ENCODE data around the gene SNAPC4.
A peak's percentile ranks its signal among the peaks of the same experiment; 100 is the strongest.

Gene SNAPC4

GRCh38 chr9:136441191-136441680 is 41.3 kb upstream of the SNAPC4 start:
- no peak for TF ChIP-seq CTCF (IDR thresholded peaks at IDR 0.05)
- Histone ChIP-seq H3K4me2 (ENCODE audit: low read length) (no peak overlapping the region), H3K9me3 (ENCODE audit: control insufficient read depth, low read length) (no peaks in the 10 kb centered on the region), H3K27me3 (ENCODE audit: control insufficient read depth, insufficient read depth, low read length) (no peaks in the 10 kb centered on the region), H2AFZ (no peak overlapping the region), H3K4me1 (no peaks in the 10 kb centered on the region), H3K27ac (no peak overlapping the region), H3K4me3 (ENCODE audit: low read depth, low read length) (no peak overlapping the region), H3K79me2 (peaks cover 2% of the 10 kb centered on the region), H3K9ac (no peak overlapping the region), H3K36me3 (ENCODE audit: control insufficient read depth, insufficient read depth, low read length) (no peaks in the 10 kb centered on the region)

GRCh38 chr9:136439481-136440408 is 39.8 kb upstream of the SNAPC4 start, which contains the start of gene INPP5E:
INPP5E (minus strand) TSS chr9:136439845; CDS start chr9:136439419, 426 bp downstream.
- H3K4me3 ChIP-seq (ENCODE audit: low read depth, low read length) = peak within 1 kb of the TSS; percentile 63
- H2AFZ ChIP-seq = peak within 1 kb of the TSS; percentile 74
- no peaks in the 10 kb centered on the region for H3K4me1 ChIP-seq
- no peak within 1 kb of the TSS for H3K27ac ChIP-seq
- peaks cover 2% of the 10 kb centered on the region for H3K79me2 ChIP-seq
- H3K9ac ChIP-seq = peak within 1 kb of the TSS; percentile 28
- peak within 1 kb of the TSS; percentile 92 for H3K4me2 ChIP-seq (ENCODE audit: low read length)
- no peaks in the 10 kb centered on the region for H3K9me3 ChIP-seq (ENCODE audit: control insufficient read depth, low read length)
- H3K27me3 ChIP-seq (ENCODE audit: control insufficient read depth, insufficient read depth, low read length) = no peaks in the 10 kb centered on the region
- peak; percentile 38 for TF ChIP-seq CTCF (IDR thresholded peaks at IDR 0.05)
- no peaks in the 10 kb centered on the region for H3K36me3 ChIP-seq (ENCODE audit: control insufficient read depth, insufficient read depth, low read length)

GRCh38 chr9:136438548-136439480 is 38.8 kb upstream of the SNAPC4 start:
- Histone ChIP-seq H3K4me1 (no peaks in the 10 kb centered on the region), H3K9ac (peak overlapping the region; percentile 28), H3K79me2 (peaks cover 2% of the 10 kb centered on the region), H3K4me2 (ENCODE audit: low read length) (peak overlapping the region; percentile 92), H3K36me3 (ENCODE audit: control insufficient read depth, insufficient read depth, low read length) (no peaks in the 10 kb centered on the region), H3K4me3 (ENCODE audit: low read depth, low read length) (peak overlapping the region; percentile 63), H3K27me3 (ENCODE audit: control insufficient read depth, insufficient read depth, low read length) (no peaks in the 10 kb centered on the region), H3K27ac (no peak overlapping the region), H2AFZ (peak overlapping the region; percentile 74), H3K9me3 (ENCODE audit: control insufficient read depth, low read length) (no peaks in the 10 kb centered on the region)
- no peak for TF ChIP-seq CTCF (IDR thresholded peaks at IDR 0.05)

- no peaks in the 10 kb centered on the region for H3K9me3 ChIP-seq (ENCODE audit: control insufficient read depth, low read length)
- no peaks in the 10 kb centered on the region for H3K27me3 ChIP-seq (ENCODE audit: control insufficient read depth, insufficient read depth, low read length)
- H3K4me2 ChIP-seq (ENCODE audit: low read length) = peak overlapping the region; percentile 92
- H3K27ac ChIP-seq = no peak overlapping the region
- no peaks in the 10 kb centered on the region for H3K4me1 ChIP-seq
- H3K4me3 ChIP-seq (ENCODE audit: low read depth, low read length) = peak overlapping the region; percentile 63
- TF ChIP-seq CTCF (IDR thresholded peaks at IDR 0.05) = no peak
- H2AFZ ChIP-seq = no peak overlapping the region
- H3K9ac ChIP-seq = no peak overlapping the region
- peaks cover 2% of the 10 kb centered on the region for H3K79me2 ChIP-seq
- H3K36me3 ChIP-seq (ENCODE audit: control insufficient read depth, insufficient read depth, low read length) = no peaks in the 10 kb centered on the region
Measured at GRCh38 chr9:136437839-136438547, 38.0 kb upstream of the SNAPC4 start.
